RKO (cell line): ENCODE data around the gene BEND2.
"Not testable (repeated sequence)": the region's sequence is repeated elsewhere in the genome, so short reads cannot be mapped to it uniquely, and the experiment has no call there.

Experiments used
- DNase-seq: peaks from one replicate; pipeline ENCODE4 v3.0.0-alpha.2; 2016; ENCODE audit warnings: low spot score

BEND2 gene

DNA sequence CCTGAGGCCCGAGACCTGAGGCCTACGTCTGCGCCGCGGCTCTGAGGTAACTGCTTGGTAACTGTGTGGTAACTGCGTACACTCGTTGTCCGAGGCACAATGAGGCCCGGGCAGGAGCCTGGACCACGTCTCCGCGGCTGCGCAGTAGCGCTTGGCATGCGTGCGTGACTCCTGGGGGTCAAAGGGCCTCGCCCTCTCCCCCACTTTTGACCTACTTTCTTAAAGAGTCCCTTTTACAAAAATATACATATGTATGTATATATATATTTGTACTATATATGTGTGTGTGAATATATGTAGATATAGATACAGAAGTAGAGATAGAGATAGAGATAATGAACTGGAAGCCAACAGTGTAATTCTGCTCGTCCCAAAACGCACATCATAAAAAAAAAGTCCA, at the start of gene BEND2:
BEND2 (minus strand) TSS at position 101 of the 400 bp plus-strand sequence. CDS start 136 bp downstream, outside the sequence.
- DNase-seq: no peak

- no peak for DNase-seq
These were observed 34.4 kb upstream of the BEND2 start for GRCh38 chrX:18255059-18255458.

- DNase-seq: no peak
These were observed 32.1 kb upstream of the BEND2 start for GRCh38 chrX:18252644-18253359.

DNA sequence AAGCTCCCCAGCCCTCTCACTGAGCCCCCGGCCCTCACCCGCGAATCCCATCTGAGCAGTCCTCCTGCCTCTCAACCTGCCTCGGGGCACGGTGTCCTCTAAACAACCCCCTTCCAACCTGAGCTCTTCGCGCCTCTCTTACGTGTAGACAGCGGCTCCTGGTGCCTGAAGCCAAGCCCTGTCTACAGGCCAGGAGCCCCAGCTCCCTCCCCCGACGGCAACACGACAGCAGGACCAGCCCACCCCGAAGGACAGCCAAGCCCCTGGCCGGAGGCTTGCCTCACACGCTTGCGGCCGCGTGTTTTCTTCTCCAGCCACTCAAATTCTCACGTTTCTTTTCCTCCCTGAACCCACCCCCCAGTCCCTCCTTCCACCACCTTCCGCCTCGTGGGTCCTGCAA, 9.0 kb upstream of the BEND2 start:
- DNase-seq: not testable (repeated sequence)

DNA sequence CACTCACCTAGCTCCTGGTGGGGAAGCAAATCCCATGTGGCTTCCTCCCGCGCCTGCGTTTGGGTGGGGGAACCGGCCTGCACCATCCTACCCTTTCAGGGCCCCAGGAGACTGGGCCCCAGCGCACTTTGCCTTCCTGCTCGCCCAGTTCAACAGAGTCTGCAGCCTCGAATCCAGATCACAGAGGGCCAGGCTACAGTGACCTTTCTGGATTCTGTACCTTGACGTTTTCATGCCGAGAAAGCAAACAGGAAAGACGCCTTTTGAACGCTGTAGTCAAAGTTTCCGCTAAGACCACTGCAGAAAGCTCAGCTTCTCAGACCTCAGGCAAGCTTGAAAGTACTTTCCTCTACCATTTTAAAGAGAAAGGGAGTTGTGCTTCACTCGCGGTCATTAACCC, 7.4 kb upstream of the BEND2 start:
- no peak for DNase-seq

GRCh38 chrX:18227458-18227857, 6.8 kb upstream of the BEND2 start:
- DNase-seq: no peak

GRCh38 chrX:18210470-18210869, 10.2 kb downstream of the BEND2 start:
- peak; percentile 42 for DNase-seq

GRCh38 chrX:18206657-18207056, 14.0 kb downstream of the BEND2 start:
- no peak for DNase-seq

DNA sequence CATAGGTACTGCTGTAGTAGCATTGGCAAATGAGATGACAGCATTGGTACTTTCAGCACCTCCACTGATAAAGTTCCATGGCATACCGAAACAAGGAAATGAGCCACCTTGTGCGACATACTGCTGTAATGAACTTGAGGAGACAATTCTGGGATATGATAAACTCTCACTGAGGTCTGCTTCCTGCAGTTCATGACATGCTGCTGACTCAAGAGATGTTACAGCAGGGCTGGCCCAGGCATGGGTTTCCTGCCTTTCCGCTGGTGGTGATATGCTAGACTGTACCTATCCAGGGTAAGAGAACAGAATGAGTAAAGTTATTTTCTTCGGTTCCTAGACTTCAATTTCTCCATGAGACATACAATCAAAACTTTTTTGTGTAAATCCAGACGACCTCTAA, 17.1 kb downstream of the BEND2 start:
- peak; percentile 42 for DNase-seq

DNA sequence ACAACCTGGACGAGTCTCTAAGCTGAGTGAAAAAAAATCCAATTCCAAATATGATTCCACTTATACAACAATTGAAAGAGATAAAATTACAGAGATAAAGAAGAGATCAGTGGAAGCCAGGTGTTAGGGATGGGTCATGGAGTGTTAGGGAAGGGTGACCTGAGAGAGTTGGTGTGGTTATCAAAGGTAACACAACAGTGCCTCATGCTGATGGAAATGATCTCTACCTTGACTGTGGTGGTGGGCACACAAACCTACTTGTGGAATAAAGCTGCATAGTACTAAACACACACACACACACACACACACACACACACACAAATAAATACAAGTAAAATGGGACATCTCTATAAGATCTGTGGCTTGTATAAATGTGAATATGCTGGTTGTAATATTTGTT, 26.0 kb downstream of the BEND2 start:
- no peak for DNase-seq

- no peak for DNase-seq
These were observed 41.2 kb downstream of the BEND2 start for GRCh38 chrX:18179446-18179845.

- no peak for DNase-seq
These were observed 45.7 kb downstream of the BEND2 start for GRCh38 chrX:18174971-18175370.

DNA sequence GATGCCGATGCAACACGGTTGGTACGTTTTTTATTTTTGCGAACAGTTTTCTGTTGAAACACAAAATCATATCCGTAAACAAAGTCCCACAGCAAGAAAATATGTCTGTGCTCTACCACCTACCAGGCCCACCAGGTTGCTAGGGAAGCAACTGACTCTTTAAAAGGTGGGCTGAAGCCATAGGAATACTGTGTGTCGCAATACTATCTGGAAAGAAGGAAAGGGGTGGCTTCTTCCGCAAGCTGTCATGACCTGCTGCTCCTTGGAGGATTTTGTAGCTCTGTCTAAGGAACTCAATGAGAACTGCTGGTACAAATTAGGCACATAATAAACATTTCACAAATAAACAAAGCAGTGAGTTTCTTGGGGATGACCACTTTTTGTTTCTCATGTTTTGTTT, 46.5 kb downstream of the BEND2 start:
- DNase-seq: no peak

- DNase-seq: no peak
These were observed 47.0 kb downstream of the BEND2 start for GRCh38 chrX:18173494-18174180.

DNA sequence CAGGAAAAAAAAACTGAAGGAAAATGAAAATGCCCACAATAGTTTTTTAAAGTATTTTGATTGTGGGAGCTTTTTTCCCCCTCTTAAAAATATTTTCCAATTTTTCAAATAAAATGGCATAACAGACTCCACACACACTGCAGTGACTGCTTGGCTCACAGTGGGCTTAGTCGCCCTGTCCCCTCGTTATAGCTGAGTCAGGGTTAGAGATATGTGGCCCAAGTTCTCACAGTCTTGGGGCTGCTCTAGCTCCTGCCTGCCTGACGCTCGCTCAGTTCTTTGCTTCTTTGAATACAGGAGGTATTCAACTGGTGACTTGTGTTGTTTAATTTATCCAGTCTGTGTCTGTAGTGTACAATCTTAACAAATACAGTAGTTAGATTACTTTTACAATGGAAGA, 47.7 kb downstream of the BEND2 start:
- DNase-seq: no peak

- no peak for DNase-seq
These were observed 49.8 kb downstream of the BEND2 start for GRCh38 chrX:18170910-18171309.

DNA sequence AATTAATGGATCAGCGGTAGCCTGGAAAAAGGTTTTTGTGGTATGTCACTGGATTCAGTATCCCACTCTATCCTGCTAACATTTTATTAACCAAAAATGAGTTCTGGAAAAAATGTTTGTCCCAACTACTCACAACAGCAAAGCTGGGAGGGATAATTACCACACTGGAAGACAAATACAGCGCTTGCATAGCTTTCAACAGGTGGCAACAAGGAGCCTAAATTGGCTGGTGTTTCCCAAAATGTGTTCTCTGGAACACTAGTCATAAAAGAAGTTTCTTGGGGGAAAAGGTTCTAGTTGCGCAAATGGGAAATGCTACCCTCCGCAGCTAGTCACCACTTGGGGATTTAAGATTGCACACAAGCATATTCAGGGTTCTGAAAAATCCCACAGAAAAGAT, 54.6 kb downstream of the BEND2 start:
- DNase-seq: no peak

DNA sequence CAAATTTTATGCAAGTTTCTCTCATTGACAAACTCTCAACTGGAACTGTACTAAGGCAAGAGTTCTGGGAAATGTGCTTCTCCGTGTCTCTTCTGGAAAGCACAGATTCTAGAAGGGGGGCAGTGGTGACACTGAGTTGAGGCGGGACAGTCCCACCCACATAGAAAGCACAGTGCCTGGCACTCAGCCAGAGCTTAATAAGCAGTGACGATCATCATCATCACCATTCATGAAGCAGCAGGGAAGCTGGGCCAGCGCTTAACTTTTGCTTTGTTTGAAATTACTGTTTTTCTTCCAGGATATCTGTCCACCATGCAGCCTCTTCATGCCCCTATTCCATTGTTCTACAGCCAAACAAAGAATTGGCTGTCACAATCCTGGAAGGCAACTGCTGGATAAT, 60.3 kb downstream of the BEND2 start:
- no peak for DNase-seq

DNA sequence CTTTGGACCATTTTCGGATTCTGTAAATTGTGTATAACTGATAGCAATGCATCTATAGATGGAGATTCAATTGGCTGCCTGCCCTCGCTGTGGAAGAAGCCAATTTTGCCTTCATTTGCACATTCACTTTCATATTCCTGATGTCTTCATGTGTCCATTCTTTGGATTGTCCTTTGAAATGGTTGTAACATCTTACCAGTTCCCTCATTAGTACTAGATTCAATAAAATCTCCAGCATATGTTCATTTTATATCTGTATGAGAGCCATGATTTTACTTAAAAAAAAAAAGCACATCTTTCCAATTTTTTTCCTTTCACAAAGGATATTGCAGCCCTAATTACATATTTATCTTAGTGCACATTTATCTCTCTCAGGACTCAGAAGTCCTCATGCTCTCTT, 61.7 kb downstream of the BEND2 start:
- no peak for DNase-seq

- DNase-seq: no peak
These were observed 69.0 kb downstream of the BEND2 start for GRCh38 chrX:18151649-18152048.

DNA sequence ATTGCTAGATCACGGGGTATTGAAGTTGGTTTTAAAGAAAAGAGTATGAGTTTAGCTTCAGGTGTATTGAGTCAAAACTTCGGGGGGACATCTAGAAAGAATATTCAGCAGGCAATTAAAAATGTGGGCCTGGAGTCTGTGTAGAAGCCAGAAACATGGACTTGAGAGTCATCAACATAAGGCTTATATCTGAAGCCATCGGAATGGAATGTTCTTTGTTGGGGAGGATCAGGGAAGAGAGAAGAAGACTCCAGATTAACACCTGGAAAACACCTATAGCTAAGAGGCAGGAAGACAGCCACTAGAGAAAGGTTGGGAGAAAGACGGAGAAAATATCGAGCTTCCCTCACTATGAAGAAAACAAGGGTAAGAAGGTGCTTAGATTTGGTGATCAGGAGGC, 69.5 kb downstream of the BEND2 start:
- DNase-seq: no peak

GRCh38 chrX:18149454-18149853, 71.2 kb downstream of the BEND2 start:
- peak; percentile 15 for DNase-seq

GRCh38 chrX:18146954-18147353, 73.7 kb downstream of the BEND2 start:
- DNase-seq: peak; percentile 43

- no peak for DNase-seq
These were observed 74.7 kb downstream of the BEND2 start for GRCh38 chrX:18146009-18146408.
